Neural progenitor cell (in vitro differentiated cells): Measurements from ENCODE around the gene PTRH1.

Source experiments
- CTCF ChIP-seq: fragments of 200-600 bp; sonication (generic); IDR thresholded peaks from 2 replicates; pipeline ENCODE4 v1.5.1; 2017; ENCODE audit warnings: antibody characterized with exemption, mild to moderate bottlenecking
- EZH2phosphoT487 ChIP-seq: fragments of 200-600 bp; sonication (generic); IDR thresholded peaks from 2 replicates; pipeline ENCODE4 v1.6.1; 2017; ENCODE audit warnings: antibody characterized with exemption

- TF ChIP-seq CTCF (no peak), EZH2phosphoT487 (no peak)
Measured at GRCh38 chr9:127706836-127707241, 8.6 kb downstream of the PTRH1 start, which contains the start of gene CFAP157.
